Measurements from ENCODE around the gene ABHD16B. TPM values are rescaled to one million over a fixed set of nuclear protein-coding genes. Genes with fewer than 3 reads are reported as not detected.

Gene ABHD16B
- polyA plus RNA-seq, 1 donor (not counting 4 experiments of a cell fraction or from before 2014, with no cell fraction given) = not detected

DNA sequence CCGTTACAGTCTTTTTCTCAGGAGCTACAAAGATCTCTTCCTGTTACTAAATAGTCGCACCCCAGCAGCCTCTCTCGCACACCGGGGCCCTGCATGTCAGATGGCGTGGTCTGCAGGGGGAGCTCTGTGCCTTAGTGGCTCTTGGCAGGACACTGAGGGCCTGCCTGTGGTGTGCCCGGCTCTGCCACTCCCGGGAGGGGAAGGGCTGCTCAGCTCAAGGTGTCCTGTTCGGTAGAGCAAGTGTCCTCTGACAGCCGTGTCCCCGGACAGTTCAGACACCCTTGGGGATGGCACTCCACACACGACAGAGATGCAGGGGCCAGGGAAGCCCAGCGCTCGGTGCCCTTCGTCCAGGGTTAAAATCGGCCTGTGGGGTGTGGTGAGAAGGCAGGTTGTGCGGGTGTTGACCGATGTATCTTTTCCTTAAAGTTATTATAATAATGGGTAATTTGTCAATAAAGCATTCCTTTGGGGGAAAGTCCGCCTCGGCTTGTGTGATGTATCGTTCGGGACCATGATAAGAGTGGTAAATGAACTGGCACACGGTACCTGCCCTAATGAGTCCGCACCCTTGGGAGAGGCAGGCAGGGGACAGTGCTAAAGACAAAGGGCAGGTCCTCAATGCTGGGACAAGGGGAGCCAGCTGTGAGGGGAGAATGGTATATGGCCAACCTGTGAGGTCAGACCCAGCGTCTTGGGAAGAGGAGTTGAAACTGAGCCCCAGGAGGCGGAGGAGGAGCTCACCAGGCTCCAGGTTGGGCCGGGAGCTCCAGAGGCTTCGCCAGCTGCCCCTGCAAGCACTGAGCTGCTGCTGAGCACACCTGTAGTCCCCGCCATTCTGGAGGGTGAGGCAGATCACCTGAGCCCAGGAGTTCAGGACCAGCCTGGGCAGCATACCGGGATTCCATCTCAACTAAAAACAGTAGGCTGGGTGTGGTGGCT lies 30.0 kb downstream of the ABHD16B start:
- no peak overlapping the region for H3K4me2 ChIP-seq (ENCODE audit: control insufficient read depth, extremely low read depth, insufficient read depth, low read depth, low read length)
- H3K4me1 ChIP-seq (ENCODE audit: control insufficient read depth, extremely low read depth, insufficient read depth, low read length) = peaks cover 28% of the 10 kb centered on the region
- FAIRE-seq = no peak
- TF ChIP-seq, protein P1, sequence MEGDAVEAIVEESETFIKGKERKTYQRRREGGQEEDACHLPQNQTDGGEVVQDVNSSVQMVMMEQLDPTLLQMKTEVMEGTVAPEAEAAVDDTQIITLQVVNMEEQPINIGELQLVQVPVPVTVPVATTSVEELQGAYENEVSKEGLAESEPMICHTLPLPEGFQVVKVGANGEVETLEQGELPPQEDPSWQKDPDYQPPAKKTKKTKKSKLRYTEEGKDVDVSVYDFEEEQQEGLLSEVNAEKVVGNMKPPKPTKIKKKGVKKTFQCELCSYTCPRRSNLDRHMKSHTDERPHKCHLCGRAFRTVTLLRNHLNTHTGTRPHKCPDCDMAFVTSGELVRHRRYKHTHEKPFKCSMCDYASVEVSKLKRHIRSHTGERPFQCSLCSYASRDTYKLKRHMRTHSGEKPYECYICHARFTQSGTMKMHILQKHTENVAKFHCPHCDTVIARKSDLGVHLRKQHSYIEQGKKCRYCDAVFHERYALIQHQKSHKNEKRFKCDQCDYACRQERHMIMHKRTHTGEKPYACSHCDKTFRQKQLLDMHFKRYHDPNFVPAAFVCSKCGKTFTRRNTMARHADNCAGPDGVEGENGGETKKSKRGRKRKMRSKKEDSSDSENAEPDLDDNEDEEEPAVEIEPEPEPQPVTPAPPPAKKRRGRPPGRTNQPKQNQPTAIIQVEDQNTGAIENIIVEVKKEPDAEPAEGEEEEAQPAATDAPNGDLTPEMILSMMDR (optimal IDR thresholded peaks at IDR 0.05 in 1 of 3, IDR thresholded peaks at IDR 0.05 in 1 of 3, conservative IDR thresholded peaks at IDR 0.05 in 1 of 3; ENCODE audit: extremely low read depth in 1 of 3, insufficient read depth in 2 of 3, low read length in 3 of 3) = peak in 1 of 3 experiments; percentile 14
- TF ChIP-seq EZH2 (IDR thresholded peaks at IDR 0.05; ENCODE audit: low read length) = no peak
- dilution Hi-C loops (cut with MboI; ENCODE audit: extremely low pct_ligation_motif_present, low sequenced_read_pairs) = no loop called here
- no peak overlapping the region for H3K27ac ChIP-seq (ENCODE audit: control insufficient read depth, insufficient read depth, low read length)
- peaks cover 22% of the 10 kb centered on the region for H3K79me2 ChIP-seq (ENCODE audit: control insufficient read depth, insufficient read depth, low read length)
- peaks cover 3% of the 10 kb centered on the region for H3K9me1 ChIP-seq (ENCODE audit: control insufficient read depth, extremely low read depth, insufficient read depth, low read length)
- H3K9ac ChIP-seq (ENCODE audit: control insufficient read depth, extremely low read depth, insufficient read depth, low read length) = no peak overlapping the region
- peaks cover 32 to 43% of the 10 kb centered on the region in 2 experiments for H3K36me3 ChIP-seq (ENCODE audit: control insufficient read depth in 2 of 2, extremely low read depth in 1 of 2, insufficient read depth in 2 of 2, low read length in 2 of 2)
- peaks cover 10% of the 10 kb centered on the region for H4K20me1 ChIP-seq (ENCODE audit: control insufficient read depth, extremely low read depth, insufficient read depth, low read length)
- no peaks in the 10 kb centered on the region for H3K27me3 ChIP-seq (ENCODE audit: control insufficient read depth, extremely low read depth, insufficient read depth, low read length)
- DNase-seq (ENCODE audit: low read depth, low spot score) = no peak
- H3K9me3 ChIP-seq (ENCODE audit: control insufficient read depth, low read depth, low read length) = no peaks in the 10 kb centered on the region
- H3K4me3 ChIP-seq (ENCODE audit: control insufficient read depth in 2 of 3, extremely low read depth in 1 of 3, insufficient read depth in 2 of 3, low read depth in 1 of 3, low read length in 3 of 3) = no peak overlapping the region
- H2AFZ ChIP-seq (ENCODE audit: control insufficient read depth, low read length) = no peak overlapping the region

DNA sequence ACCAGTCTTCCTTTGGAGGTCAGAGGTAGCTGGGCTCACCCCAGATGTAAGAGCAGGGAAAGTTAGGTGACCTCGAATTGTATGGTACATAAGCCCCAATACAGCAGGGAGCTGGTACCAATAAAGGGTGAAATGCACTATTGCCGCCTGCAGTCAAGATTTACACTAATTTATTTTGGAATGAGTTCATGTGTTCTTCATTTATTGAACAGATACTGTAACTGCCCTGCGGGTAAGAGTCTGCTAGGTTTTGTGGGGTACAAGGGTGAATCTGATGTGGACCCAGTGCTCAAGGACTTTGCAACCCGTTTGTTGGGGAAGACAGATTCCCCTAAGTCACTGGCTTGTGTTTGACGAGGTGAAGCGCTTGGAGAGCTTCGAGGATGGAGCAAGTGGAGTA lies 31.1 kb downstream of the ABHD16B start:
- dilution Hi-C loops (cut with MboI; ENCODE audit: extremely low pct_ligation_motif_present, low sequenced_read_pairs) = no loop called here
- Histone ChIP-seq H3K9ac (ENCODE audit: control insufficient read depth, extremely low read depth, insufficient read depth, low read length) (no peak overlapping the region), H4K20me1 (ENCODE audit: control insufficient read depth, extremely low read depth, insufficient read depth, low read length) (peaks cover 13% of the 10 kb centered on the region), H3K27me3 (ENCODE audit: control insufficient read depth, extremely low read depth, insufficient read depth, low read length) (no peaks in the 10 kb centered on the region), H3K4me1 (ENCODE audit: control insufficient read depth, extremely low read depth, insufficient read depth, low read length) (peaks cover 35% of the 10 kb centered on the region), H3K9me1 (ENCODE audit: control insufficient read depth, extremely low read depth, insufficient read depth, low read length) (peaks cover 3% of the 10 kb centered on the region), H3K36me3 (ENCODE audit: control insufficient read depth in 2 of 2, extremely low read depth in 1 of 2, insufficient read depth in 2 of 2, low read length in 2 of 2) (peaks cover 29 to 39% of the 10 kb centered on the region in 2 experiments), H3K9me3 (ENCODE audit: control insufficient read depth, low read depth, low read length) (no peaks in the 10 kb centered on the region), H3K79me2 (ENCODE audit: control insufficient read depth, insufficient read depth, low read length) (peaks cover 24% of the 10 kb centered on the region), H3K27ac (ENCODE audit: control insufficient read depth, insufficient read depth, low read length) (no peak overlapping the region), H2AFZ (ENCODE audit: control insufficient read depth, low read length) (no peak overlapping the region), H3K4me3 (ENCODE audit: control insufficient read depth in 2 of 3, extremely low read depth in 1 of 3, insufficient read depth in 2 of 3, low read depth in 1 of 3, low read length in 3 of 3) (no peak overlapping the region), H3K4me2 (ENCODE audit: control insufficient read depth, extremely low read depth, insufficient read depth, low read depth, low read length) (no peak overlapping the region)
- TF ChIP-seq EZH2 (IDR thresholded peaks at IDR 0.05; ENCODE audit: low read length) = no peak
- TF ChIP-seq, protein P1 (optimal IDR thresholded peaks at IDR 0.05 in 1 of 3, IDR thresholded peaks at IDR 0.05 in 1 of 3, conservative IDR thresholded peaks at IDR 0.05 in 1 of 3; ENCODE audit: extremely low read depth in 1 of 3, insufficient read depth in 2 of 3, low read length in 3 of 3) = no peak
- FAIRE-seq = no peak
- no peak for DNase-seq (ENCODE audit: low read depth, low spot score)

Data from keratinocyte (primary cell).